Stimulated activated memory B cell treated with anti-CD40 and anti-IgM and Interleukin-4, amounts not matched to agents 10 μg/mL and 1 μg/mL and 100 μg/mL, for 72 hours (primary cell): ENCODE data around the gene AP5Z1.
A peak's percentile ranks its signal among the peaks of the same experiment; 100 is the strongest.
"Not testable (repeated sequence)": the region's sequence is repeated elsewhere in the genome, so short reads cannot be mapped to it uniquely, and the experiment has no call there.

Source experiments
- ATAC-seq: fragments of 150-1000 bp; cut with Tn5 transposase; 2 replicates; pipeline ENCODE4 v1.10.0; 2021
- H3K27ac Mint-ChIP-seq: one replicate; pipeline ENCODE4 v1.8.0; 2022; ENCODE audit warnings: mild to moderate bottlenecking, mixed read lengths
- H3K27me3 Mint-ChIP-seq: one replicate; pipeline ENCODE4 v1.8.0; 2022; ENCODE audit warnings: mixed read lengths
- H3K36me3 Mint-ChIP-seq: one replicate; pipeline ENCODE4 v1.8.0; 2022; ENCODE audit warnings: mixed read lengths
- H3K4me1 Mint-ChIP-seq: one replicate; pipeline ENCODE4 v1.8.0; 2022; ENCODE audit warnings: mixed read lengths
- H3K4me3 Mint-ChIP-seq: one replicate; pipeline ENCODE4 v1.8.0; 2022; ENCODE audit warnings: mild to moderate bottlenecking, moderate library complexity, mixed read lengths
- H3K9me3 Mint-ChIP-seq: one replicate; pipeline ENCODE4 v1.8.0; 2022; ENCODE audit warnings: mixed read lengths

Gene AP5Z1

GRCh38 chr7:4787541-4787940 is 12.1 kb downstream of the AP5Z1 start:
- no peak overlapping the region for H3K4me3 Mint-ChIP-seq
- no peaks in the 10 kb centered on the region for H3K27me3 Mint-ChIP-seq
- ATAC-seq: no peak
- H3K4me1 Mint-ChIP-seq: peaks cover 5% of the 10 kb centered on the region
- no peaks in the 10 kb centered on the region for H3K9me3 Mint-ChIP-seq
- peaks cover 49% of the 10 kb centered on the region for H3K36me3 Mint-ChIP-seq
- H3K27ac Mint-ChIP-seq: no peak overlapping the region

DNA sequence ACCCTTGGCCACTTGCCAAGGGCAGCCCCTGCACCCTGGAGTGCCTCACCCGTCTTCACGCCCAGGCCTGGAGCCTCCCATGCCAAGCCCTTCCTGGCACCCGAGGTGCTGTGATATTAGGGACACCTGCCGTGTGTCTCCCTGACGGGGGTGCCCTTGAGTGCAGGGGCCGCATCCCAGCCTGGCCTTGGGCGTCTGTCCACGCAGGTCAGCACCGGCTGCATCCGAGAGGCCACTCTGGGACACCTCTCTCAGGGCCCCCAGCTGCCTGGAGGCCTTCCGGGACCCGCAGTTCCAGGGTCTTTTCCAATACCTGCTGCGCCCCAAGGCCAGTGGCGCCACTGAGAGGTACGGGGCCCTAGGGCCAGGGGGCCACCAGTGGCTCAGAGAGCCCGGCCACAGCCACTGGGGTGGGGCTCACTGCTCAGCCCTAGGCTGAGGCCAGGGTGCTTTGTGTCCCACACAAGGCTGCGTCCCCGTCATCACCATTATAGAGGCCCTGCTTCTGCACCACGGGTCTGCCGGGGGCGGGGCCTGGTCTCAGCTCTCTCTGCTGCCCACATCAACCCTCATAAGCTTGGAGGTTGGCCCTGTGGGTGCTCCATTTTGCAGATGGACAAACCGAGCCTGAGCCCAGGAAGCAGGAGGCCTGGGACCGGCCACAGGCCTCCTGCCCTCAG is 12.7 kb downstream of the AP5Z1 start:
- Mint-ChIP-seq H3K27me3 (no peaks in the 10 kb centered on the region), H3K27ac (no peak overlapping the region), H3K9me3 (no peaks in the 10 kb centered on the region), H3K4me1 (peaks cover 5% of the 10 kb centered on the region), H3K4me3 (no peak overlapping the region), H3K36me3 (peaks cover 49% of the 10 kb centered on the region)
- ATAC-seq: no peak

- Mint-ChIP-seq H3K4me3 (no peak overlapping the region), H3K9me3 (no peaks in the 10 kb centered on the region), H3K36me3 (peaks cover 50% of the 10 kb centered on the region), H3K27me3 (no peaks in the 10 kb centered on the region), H3K27ac (no peak overlapping the region), H3K4me1 (peaks cover 5% of the 10 kb centered on the region)
- ATAC-seq: no peak
Observed at GRCh38 chr7:4788627-4789189, 13.3 kb downstream of the AP5Z1 start.

GRCh38 chr7:4789194-4790077 is 14.0 kb downstream of the AP5Z1 start:
- no peak overlapping the region for H3K4me3 Mint-ChIP-seq
- peaks cover 5% of the 10 kb centered on the region for H3K4me1 Mint-ChIP-seq
- H3K36me3 Mint-ChIP-seq: peaks cover 58% of the 10 kb centered on the region
- H3K27ac Mint-ChIP-seq: no peak overlapping the region
- H3K27me3 Mint-ChIP-seq: no peaks in the 10 kb centered on the region
- no peak for ATAC-seq
- H3K9me3 Mint-ChIP-seq: no peaks in the 10 kb centered on the region

GRCh38 chr7:4790078-4790465 is 14.6 kb downstream of the AP5Z1 start:
- ATAC-seq: no peak
- H3K4me1 Mint-ChIP-seq: peaks cover 5% of the 10 kb centered on the region
- no peak overlapping the region for H3K4me3 Mint-ChIP-seq
- no peak overlapping the region for H3K27ac Mint-ChIP-seq
- H3K9me3 Mint-ChIP-seq: no peaks in the 10 kb centered on the region
- peaks cover 61% of the 10 kb centered on the region for H3K36me3 Mint-ChIP-seq
- no peaks in the 10 kb centered on the region for H3K27me3 Mint-ChIP-seq

- Mint-ChIP-seq H3K4me1 (peaks cover 5% of the 10 kb centered on the region), H3K9me3 (no peaks in the 10 kb centered on the region), H3K4me3 (no peak overlapping the region), H3K27ac (no peak overlapping the region), H3K36me3 (peaks cover 61% of the 10 kb centered on the region), H3K27me3 (no peaks in the 10 kb centered on the region)
- ATAC-seq: no peak
Observed at GRCh38 chr7:4790516-4790991, 15.1 kb downstream of the AP5Z1 start.

GRCh38 chr7:4791101-4791737 is 15.8 kb downstream of the AP5Z1 start:
- no peak for ATAC-seq
- peaks cover 5% of the 10 kb centered on the region for H3K4me1 Mint-ChIP-seq
- H3K9me3 Mint-ChIP-seq: no peaks in the 10 kb centered on the region
- H3K36me3 Mint-ChIP-seq: peaks cover 59% of the 10 kb centered on the region
- no peak overlapping the region for H3K4me3 Mint-ChIP-seq
- no peaks in the 10 kb centered on the region for H3K27me3 Mint-ChIP-seq
- no peak overlapping the region for H3K27ac Mint-ChIP-seq

DNA sequence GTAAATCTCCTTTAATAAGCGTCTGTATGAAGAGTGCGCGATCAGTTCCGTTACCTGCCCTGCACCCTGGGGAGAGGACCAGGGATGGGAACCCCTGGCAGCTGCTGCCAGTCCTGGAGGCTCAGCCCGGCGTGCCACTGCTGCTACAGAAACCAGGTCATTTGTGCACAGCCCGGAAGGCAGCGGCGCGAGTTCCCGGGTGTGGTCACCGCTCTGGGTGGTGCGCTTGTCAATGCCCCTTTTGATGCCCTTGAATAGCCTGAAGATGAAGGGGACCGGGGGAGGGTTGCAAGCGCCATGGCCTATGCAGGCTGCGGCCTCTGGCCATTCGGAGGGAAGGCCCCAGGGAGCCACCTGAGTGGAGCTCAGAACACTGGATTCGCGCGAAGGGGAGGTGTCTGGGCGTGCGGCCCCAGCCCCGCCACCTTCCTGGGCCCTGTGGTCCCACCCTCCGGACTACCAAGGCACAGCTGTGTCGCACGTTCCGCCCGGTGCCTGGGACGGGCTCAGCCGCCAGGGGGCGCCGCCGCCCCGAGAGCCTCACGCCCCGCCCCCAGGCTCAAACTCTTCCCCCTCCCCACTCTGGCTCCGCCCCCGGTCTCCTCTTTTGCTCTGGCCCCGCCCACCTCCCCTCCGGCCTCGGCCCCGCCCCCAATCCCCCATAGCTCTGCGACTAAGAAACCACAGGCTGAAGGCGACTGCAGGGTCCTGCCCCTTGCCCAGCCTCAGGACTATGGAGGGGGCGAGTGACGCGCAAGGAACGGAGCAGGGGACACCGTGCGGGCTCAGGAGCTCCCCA is 16.5 kb downstream of the AP5Z1 start:
- no peaks in the 10 kb centered on the region for H3K27me3 Mint-ChIP-seq
- no peak overlapping the region for H3K4me3 Mint-ChIP-seq
- peaks cover 54% of the 10 kb centered on the region for H3K36me3 Mint-ChIP-seq
- H3K4me1 Mint-ChIP-seq: peaks cover 5% of the 10 kb centered on the region
- ATAC-seq: peak; percentile 68
- H3K27ac Mint-ChIP-seq: no peak overlapping the region
- H3K9me3 Mint-ChIP-seq: no peaks in the 10 kb centered on the region

DNA sequence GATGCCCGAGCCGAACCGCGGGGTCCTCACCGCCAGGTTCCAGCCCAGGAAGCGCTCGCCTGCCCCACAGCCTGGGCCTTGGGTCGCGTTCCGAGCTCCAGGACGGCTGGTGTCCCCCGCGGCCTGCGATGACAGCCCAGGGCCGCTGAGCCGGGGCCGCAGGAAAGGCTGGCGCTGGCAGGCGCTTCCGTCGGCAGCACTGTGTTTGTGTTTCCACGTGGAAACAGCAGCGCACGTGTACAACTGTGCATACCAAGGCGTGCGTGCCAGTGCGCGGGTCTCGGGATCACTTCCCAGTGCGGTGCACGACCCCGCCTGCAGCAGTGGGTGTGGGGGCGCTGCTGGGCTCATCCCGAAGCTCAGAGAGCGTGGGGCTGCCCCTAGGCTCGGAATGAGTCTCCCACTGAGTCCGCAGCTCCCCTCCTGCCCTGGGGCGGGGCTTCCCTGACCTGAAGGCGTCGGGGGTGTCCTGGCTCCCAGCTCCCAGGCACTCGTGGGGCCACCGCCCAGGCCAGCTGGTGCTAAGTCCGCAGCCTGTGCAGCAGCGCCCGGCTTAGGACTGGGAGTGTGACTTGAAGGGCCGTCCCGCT is 17.2 kb downstream of the AP5Z1 start:
- peaks cover 5% of the 10 kb centered on the region for H3K4me1 Mint-ChIP-seq
- H3K27me3 Mint-ChIP-seq: no peaks in the 10 kb centered on the region
- H3K4me3 Mint-ChIP-seq: no peak overlapping the region
- ATAC-seq: peak; percentile 18
- H3K9me3 Mint-ChIP-seq: no peaks in the 10 kb centered on the region
- no peak overlapping the region for H3K27ac Mint-ChIP-seq
- peaks cover 52% of the 10 kb centered on the region for H3K36me3 Mint-ChIP-seq

- not testable (repeated sequence) for H3K4me3 Mint-ChIP-seq, H3K27me3 Mint-ChIP-seq, ATAC-seq, H3K9me3 Mint-ChIP-seq, H3K27ac Mint-ChIP-seq, H3K4me1 Mint-ChIP-seq
- H3K36me3 Mint-ChIP-seq: peaks cover 43% of the 10 kb centered on the region
Observed at GRCh38 chr7:4793385-4793993, 18.1 kb downstream of the AP5Z1 start.

DNA sequence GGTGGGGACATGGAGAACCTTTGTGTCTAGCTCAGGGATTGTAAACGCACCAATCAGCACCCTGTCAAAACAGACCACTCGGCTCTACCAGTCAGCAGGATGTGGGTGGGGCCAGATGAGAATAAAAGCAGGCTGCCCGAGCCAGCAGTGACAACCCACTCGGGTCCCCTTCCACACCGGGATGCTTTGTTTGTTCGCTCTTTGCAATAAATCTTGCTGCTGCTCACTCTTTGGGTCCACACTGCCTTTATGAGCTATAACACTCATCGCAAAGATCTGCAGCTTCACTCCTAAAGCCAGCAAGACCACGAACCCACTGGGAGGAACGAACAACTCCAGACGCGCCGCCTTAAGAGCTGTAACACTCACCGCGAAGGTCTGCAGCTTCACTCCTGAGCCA is 18.7 kb downstream of the AP5Z1 start:
- not testable (repeated sequence) for ATAC-seq, H3K27me3 Mint-ChIP-seq, H3K27ac Mint-ChIP-seq, H3K9me3 Mint-ChIP-seq, H3K4me3 Mint-ChIP-seq, H3K4me1 Mint-ChIP-seq
- H3K36me3 Mint-ChIP-seq: peaks cover 36% of the 10 kb centered on the region

DNA sequence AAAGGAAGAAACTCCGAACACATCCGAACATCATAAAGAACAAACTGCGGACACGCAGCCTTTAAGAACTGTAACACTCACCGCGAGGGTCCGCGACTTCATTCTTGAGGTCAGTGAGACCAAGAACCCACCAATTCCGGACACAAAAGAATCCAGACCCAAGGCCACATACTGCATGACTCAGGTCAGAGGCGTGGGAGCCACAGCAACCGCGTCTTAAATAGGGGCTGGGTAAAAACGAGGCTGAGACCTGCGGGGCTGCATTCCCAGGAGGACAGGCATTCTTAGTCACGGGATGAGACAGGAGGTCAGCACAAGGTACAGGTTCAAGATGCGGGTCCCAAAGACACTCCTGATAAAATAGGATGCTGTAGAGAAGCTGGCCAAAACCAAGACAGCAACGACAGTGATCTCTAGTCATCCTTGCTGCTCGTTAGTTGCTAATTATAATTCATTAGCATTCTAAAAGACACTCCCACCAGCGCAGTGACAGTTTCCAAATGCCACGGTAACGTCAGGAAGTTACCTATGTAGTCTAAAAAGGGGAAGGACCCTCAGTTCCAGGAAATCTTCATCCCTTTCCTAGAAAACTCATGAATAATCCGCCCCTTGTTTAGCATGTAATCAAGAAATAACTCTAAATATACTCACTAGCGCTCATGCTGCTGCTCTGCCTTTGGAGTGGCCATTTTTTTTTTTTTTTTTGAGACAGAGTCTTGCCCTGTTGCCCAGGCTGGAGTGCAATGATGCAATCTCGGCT is 19.3 kb downstream of the AP5Z1 start:
- Mint-ChIP-seq H3K36me3 (peaks cover 34% of the 10 kb centered on the region), H3K27me3 (no peaks in the 10 kb centered on the region), H3K4me3 (no peak overlapping the region), H3K27ac (no peak overlapping the region), H3K9me3 (no peaks in the 10 kb centered on the region), H3K4me1 (peaks cover 5% of the 10 kb centered on the region)
- no peak for ATAC-seq

GRCh38 chr7:4796453-4796852 is 21.0 kb downstream of the AP5Z1 start:
- H3K27me3 Mint-ChIP-seq: no peaks in the 10 kb centered on the region
- no peaks in the 10 kb centered on the region for H3K9me3 Mint-ChIP-seq
- no peak for ATAC-seq
- no peak overlapping the region for H3K27ac Mint-ChIP-seq
- H3K4me1 Mint-ChIP-seq: peaks cover 5% of the 10 kb centered on the region
- H3K4me3 Mint-ChIP-seq: no peak overlapping the region
- peaks cover 17% of the 10 kb centered on the region for H3K36me3 Mint-ChIP-seq
